Measurements from ENCODE around the gene NPAS2.

Gene NPAS2

DNA sequence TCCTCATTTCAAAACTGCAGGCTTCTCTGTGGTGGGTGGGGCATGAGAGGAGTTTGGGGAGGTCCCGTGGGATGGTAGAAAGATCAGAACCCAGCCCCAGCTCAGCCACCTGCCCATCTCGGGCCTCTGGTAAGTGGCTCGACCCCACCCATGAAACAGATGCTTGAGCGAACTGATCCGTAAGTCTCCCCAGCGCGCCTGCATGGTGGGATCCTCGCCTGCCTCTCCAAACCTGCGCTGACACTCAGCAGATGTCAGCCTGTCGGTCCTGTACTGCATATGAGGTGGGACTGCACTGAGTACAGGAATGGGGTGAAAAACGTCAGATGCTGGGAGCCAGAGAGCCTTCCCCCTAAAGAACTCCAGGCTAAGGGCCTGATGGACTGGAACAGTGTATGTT, 166.2 kb downstream of the NPAS2 start:
- no peak for DNase-seq (ENCODE audit: low read depth)
- TF ChIP-seq, protein P1, sequence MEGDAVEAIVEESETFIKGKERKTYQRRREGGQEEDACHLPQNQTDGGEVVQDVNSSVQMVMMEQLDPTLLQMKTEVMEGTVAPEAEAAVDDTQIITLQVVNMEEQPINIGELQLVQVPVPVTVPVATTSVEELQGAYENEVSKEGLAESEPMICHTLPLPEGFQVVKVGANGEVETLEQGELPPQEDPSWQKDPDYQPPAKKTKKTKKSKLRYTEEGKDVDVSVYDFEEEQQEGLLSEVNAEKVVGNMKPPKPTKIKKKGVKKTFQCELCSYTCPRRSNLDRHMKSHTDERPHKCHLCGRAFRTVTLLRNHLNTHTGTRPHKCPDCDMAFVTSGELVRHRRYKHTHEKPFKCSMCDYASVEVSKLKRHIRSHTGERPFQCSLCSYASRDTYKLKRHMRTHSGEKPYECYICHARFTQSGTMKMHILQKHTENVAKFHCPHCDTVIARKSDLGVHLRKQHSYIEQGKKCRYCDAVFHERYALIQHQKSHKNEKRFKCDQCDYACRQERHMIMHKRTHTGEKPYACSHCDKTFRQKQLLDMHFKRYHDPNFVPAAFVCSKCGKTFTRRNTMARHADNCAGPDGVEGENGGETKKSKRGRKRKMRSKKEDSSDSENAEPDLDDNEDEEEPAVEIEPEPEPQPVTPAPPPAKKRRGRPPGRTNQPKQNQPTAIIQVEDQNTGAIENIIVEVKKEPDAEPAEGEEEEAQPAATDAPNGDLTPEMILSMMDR (conservative IDR thresholded peaks at IDR 0.05; ENCODE audit: low read depth, low read length) = no peak
- no peak overlapping the region for H3K4me3 ChIP-seq (ENCODE audit: low read length)

DNA sequence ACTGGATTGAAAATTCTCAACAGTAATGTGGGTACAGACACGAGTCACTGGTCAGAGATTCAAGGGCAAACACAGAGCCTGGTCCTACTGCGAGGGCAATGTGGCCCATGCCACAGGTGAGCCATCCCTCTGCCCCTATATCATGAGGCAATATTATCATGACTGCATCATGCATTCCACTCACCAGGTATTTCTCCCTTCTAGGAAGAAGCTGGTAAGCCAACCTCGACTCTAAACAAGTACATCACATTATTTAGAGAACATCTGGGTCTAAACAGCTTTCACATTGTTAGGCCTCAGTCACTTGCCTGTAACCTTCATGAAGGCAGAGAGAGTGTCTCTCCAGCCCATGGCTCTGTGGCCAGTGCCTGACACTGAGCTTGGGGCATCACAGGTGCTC, 167.6 kb downstream of the NPAS2 start:
- DNase-seq (ENCODE audit: low read depth) = no peak
- TF ChIP-seq, protein P1 (conservative IDR thresholded peaks at IDR 0.05; ENCODE audit: low read depth, low read length) = no peak
- H3K4me3 ChIP-seq (ENCODE audit: low read length) = no peak overlapping the region

DNA sequence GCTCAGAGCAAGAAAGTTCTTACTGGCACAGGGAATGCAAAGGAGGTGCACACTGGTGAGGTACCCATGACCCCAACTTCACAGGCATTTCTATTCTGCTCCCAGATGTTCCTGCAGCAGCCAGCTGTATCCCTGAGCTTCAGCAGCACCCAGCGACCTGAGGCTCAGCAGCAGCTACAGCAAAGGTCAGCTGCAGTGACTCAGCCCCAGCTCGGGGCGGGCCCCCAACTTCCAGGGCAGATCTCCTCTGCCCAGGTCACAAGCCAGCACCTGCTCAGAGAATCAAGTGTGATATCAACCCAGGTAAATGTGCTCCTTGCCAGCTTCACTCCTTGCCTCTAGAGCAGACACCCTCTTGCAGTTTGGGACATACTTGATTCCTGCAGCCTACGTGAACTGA, 168.0 kb downstream of the NPAS2 start:
- TF ChIP-seq, protein P1 (conservative IDR thresholded peaks at IDR 0.05; ENCODE audit: low read depth, low read length) = no peak
- no peak for DNase-seq (ENCODE audit: low read depth)
- H3K4me3 ChIP-seq (ENCODE audit: low read length) = no peak overlapping the region

DNA sequence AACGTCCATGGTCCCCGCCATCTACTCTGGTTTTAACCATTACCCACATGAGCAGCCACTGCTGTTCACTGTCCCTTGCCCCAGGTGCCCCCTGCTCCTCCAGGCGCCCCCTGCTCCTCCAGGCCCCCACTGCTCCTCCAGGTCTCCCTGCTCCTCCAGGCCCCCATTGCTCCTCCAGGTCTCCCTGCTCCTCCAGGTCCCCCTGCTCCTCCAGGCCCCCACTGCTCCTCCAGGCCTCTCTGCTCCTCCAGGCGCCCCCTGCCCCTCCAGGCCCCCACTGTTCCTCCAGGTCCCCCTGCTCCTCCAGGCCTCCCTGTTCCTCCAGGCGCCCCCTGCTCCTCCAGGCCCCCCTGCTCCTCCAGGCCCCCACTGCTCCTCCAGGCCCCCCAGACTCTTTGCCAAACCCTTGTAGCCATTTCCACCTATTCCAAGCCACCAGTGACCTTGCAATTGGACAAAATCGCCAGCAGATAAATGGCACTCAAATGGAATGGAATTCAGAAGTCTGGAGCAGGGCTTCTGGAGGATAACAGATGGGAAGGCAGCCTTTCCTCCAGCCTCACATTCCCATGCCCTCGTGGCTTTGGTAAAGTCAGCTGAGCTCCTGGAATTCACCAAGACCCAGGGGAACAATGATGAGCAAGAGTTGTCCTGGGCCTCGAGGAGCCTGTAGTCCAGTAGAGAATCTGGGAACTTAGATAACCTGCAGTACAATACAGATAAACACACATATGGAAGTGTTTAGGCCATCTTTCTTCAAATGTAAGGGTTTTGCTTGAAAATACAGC, 168.9 kb downstream of the NPAS2 start:
- no peak overlapping the region for H3K4me3 ChIP-seq (ENCODE audit: low read length)
- DNase-seq (ENCODE audit: low read depth) = no peak
- TF ChIP-seq, protein P1 (conservative IDR thresholded peaks at IDR 0.05; ENCODE audit: low read depth, low read length) = no peak

DNA sequence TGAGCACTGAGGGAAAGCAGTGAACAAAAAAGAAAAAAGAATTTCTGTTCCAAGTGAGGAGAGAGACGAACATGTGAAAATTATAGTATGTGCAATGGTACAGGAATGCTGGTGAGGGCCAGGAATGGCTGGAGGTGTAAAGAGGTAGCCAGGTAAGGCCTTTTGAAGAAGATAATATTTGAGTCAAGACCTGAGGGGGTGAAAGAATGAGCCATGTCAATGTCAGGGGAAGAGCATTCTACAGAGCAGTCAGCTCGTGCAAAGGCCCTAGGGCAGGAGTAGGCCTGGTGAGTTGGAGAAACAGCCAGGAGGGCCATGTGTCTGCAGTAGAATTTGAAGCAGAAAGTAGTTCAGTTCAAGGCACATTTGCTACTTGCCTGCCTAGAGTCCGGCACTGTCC, 169.7 kb downstream of the NPAS2 start:
- no peak overlapping the region for H3K4me3 ChIP-seq (ENCODE audit: low read length)
- TF ChIP-seq, protein P1 (conservative IDR thresholded peaks at IDR 0.05; ENCODE audit: low read depth, low read length) = no peak
- no peak for DNase-seq (ENCODE audit: low read depth)

DNA sequence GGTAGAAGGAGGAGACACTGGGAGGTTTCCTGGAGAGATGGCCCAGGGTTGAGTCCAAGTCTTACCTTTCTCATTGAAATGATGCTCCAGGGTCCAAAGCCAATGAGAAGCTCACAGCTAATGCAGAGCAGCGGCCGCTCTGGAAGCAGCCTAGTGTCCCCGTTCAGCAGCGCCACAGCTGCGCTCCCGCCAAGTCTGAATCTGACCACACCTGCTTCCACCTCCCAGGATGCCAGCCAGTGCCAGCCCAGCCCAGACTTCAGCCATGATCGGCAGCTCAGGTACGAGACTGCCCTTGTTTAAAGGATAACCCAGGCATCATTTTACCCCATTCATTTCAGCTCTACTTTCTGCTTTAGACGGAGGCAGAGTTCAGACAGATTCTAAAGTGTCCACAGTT, 170.2 kb downstream of the NPAS2 start:
- TF ChIP-seq, protein P1 (conservative IDR thresholded peaks at IDR 0.05; ENCODE audit: low read depth, low read length) = no peak
- H3K4me3 ChIP-seq (ENCODE audit: low read length) = no peak overlapping the region
- no peak for DNase-seq (ENCODE audit: low read depth)

All from retinal pigment epithelial cell (primary cell).